Activated CD8-positive, alpha-beta memory T cell treated with anti-CD3 and anti-CD28 coated beads for 4 hours (primary cell): ENCODE results near the gene ARHGAP26.

Experiments
- DNase-seq, 2 donors: peaks; one replicate each; pipeline ENCODE4 v3.0.0-alpha.2; 2020; ENCODE audit warnings: low read depth in 2 of 2

ARHGAP26 gene

GRCh38 chr5:143268388-143268787 is 498.2 kb downstream of the ARHGAP26 start:
- no peak for DNase-seq

GRCh38 chr5:143271431-143271830 is 501.3 kb downstream of the ARHGAP26 start:
- DNase-seq = no peak

- no peak for DNase-seq
Measured at GRCh38 chr5:143274952-143275351, 504.8 kb downstream of the ARHGAP26 start.

- no peak for DNase-seq
Measured at GRCh38 chr5:143275512-143276363, 505.6 kb downstream of the ARHGAP26 start.

- no peak for DNase-seq
Measured at GRCh38 chr5:143277536-143277935, 507.4 kb downstream of the ARHGAP26 start.
